DOHH2 (cell line): ENCODE measurements around the gene MRPL10.

Source experiments
- CTCF ChIP-seq: fragments of 200-600 bp; sonication (generic); IDR thresholded peaks from one replicate; pipeline ENCODE4 v1.5.1; 2014; ENCODE audit warnings: antibody characterized with exemption, mild to moderate bottlenecking, low read depth, low read length; ENCODE audit not compliant: poor library complexity, severe bottlenecking
- EZH2phosphoT487 ChIP-seq: fragments of 200-600 bp; sonication (generic); IDR thresholded peaks from 2 replicates; pipeline ENCODE4 v1.6.1; 2017; ENCODE audit warnings: borderline replicate concordance, mild to moderate bottlenecking, antibody characterized with exemption, low read length, moderate library complexity, mixed read lengths

GRCh38 chr17:47808036-47808829 is 23.1 kb downstream of the MRPL10 start:
- TF ChIP-seq CTCF (no peak), EZH2phosphoT487 (no peak)
